ENCODE measurements around the gene SPTBN1. TPM values are rescaled to one million over a fixed set of nuclear protein-coding genes. Genes with fewer than 3 reads are reported as not detected.

Gene SPTBN1
- total and polyA plus RNA-seq, 2 of the 13 experiments (the other 11 are each of a cell fraction or from before 2014, with no cell fraction given): 123 to 299 TPM

DNA sequence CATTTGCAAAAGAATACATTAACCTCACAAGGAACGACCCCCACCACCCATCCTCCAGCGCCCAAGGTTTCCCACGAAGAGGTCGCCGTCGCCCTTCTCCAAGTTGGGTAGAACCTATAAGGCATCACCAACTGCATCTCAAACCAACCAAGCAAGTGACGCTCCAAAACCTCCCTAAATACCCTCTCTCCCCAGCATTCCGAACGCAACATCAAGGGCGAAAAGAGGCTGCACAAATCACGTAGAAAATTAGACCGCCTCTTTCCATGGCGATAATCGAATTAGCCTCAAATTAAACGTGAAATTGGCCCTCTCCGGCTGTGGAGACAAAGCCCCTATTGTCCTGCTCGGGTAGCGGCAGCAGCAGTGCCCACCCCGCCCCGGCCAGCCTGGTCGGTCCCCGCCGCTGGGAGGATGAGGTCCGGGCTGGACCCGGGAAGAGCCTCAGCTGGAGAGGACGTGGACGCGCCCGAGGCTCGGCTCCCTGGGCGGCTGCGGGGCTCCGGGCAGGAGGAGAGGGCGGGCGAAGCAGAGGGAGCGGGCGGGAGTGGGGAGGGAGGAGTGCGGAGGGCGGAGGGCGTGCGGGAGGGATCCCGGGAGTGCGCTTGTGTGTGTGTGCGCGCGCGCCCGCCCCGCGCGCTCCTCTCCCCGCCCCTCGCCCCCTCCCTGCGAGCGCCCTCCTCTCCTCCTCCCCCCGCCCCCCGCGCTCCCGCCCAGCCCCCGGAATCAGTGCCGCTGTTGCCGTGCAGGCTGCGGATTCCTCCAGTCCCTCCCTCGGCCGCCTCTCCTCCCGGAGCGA lies at the start of gene SPTBN1 (continued):
- TF ChIP-seq ZNF780A (CRISPR knock-in tag; IDR thresholded peaks at IDR 0.05) (peak; percentile 84; the same call in 1 of the 2 replicates), ZNF296 (CRISPR knock-in tag; conservative IDR thresholded peaks at IDR 0.05) (0 out of 2 replicates have a peak, but pooled peaks have one; percentile 57), ARHGAP35 (CRISPR knock-in tag; IDR thresholded peaks at IDR 0.05; ENCODE audit: borderline replicate concordance) (0 out of 2 replicates have a peak, but pooled peaks have one; percentile 4), PHF21A (CRISPR knock-in tag; IDR thresholded peaks at IDR 0.05) (peak; percentile 85), MYC (CRISPR knock-in tag; IDR thresholded peaks at IDR 0.05; ENCODE audit: borderline replicate concordance) (peak; percentile 75), KLF12 (CRISPR knock-in tag; IDR thresholded peaks at IDR 0.05; ENCODE audit: borderline replicate concordance) (peak; percentile 71), KLF15 (CRISPR knock-in tag; IDR thresholded peaks at IDR 0.05; ENCODE audit: borderline replicate concordance) (no peak), DNMT1 (CRISPR knock-in tag; IDR thresholded peaks at IDR 0.05) (no peak), SRSF9 (IDR thresholded peaks at IDR 0.05; ENCODE audit: borderline replicate concordance, insufficient read depth, low read depth, low read length, poor library complexity, severe bottlenecking) (no peak), ZNF180 (CRISPR knock-in tag; IDR thresholded peaks at IDR 0.05; ENCODE audit: borderline replicate concordance, low read depth) (no peak), KLF11 (CRISPR knock-in tag; IDR thresholded peaks at IDR 0.05) (no peak), ZNF792 (CRISPR knock-in tag; IDR thresholded peaks at IDR 0.05) (peak; percentile 86), PREB (CRISPR knock-in tag; IDR thresholded peaks at IDR 0.05) (no peak), ZNF235 (CRISPR knock-in tag; IDR thresholded peaks at IDR 0.05; ENCODE audit: borderline replicate concordance) (no peak)
- TF ChIP-seq, protein P1, sequence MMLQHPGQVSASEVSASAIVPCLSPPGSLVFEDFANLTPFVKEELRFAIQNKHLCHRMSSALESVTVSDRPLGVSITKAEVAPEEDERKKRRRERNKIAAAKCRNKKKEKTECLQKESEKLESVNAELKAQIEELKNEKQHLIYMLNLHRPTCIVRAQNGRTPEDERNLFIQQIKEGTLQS (CRISPR knock-in tag; IDR thresholded peaks at IDR 0.05): no peak
- TF ChIP-seq, protein P2, sequence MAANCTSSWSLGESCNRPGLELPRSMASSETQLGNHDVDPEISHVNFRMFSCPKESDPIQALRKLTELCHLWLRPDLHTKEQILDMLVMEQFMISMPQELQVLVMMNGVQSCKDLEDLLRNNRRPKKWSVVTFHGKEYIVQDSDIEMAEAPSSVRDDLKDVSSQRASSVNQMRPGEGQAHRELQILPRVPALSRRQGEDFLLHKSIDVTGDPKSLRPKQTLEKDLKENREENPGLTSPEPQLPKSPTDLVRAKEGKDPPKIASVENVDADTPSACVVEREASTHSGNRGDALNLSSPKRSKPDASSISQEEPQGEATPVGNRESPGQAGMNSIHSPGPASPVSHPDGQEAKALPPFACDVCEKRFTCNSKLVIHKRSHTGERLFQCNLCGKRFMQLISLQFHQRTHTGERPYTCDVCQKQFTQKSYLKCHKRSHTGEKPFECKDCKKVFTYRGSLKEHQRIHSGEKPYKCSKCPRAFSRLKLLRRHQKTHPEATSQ (CRISPR knock-in tag; IDR thresholded peaks at IDR 0.05; ENCODE audit: borderline replicate concordance): no peak; the same call in 1 of the 2 replicates
- TF ChIP-seq, protein P3, sequence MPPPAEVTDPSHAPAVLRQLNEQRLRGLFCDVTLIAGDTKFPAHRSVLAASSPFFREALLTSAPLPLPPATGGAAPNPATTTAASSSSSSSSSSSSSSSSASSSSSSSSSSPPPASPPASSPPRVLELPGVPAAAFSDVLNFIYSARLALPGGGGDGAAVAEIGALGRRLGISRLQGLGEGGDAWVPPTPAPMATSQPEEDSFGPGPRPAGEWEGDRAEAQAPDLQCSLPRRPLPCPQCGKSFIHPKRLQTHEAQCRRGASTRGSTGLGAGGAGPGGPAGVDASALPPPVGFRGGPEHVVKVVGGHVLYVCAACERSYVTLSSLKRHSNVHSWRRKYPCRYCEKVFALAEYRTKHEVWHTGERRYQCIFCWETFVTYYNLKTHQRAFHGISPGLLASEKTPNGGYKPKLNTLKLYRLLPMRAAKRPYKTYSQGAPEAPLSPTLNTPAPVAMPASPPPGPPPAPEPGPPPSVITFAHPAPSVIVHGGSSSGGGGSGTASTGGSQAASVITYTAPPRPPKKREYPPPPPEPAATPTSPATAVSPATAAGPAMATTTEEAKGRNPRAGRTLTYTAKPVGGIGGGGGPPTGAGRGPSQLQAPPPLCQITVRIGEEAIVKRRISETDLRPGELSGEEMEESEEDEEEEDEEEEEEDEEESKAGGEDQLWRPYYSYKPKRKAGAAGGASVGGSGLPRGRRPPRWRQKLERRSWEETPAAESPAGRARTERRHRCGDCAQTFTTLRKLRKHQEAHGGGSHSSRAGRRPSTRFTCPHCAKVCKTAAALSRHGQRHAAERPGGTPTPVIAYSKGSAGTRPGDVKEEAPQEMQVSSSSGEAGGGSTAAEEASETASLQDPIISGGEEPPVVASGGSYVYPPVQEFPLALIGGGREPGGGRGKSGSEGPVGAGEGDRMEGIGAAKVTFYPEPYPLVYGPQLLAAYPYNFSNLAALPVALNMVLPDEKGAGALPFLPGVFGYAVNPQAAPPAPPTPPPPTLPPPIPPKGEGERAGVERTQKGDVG (CRISPR knock-in tag; IDR thresholded peaks at IDR 0.05; ENCODE audit: borderline replicate concordance): peak; percentile 13; the same call in 1 of the 2 replicates
- TF ChIP-seq, protein P4, sequence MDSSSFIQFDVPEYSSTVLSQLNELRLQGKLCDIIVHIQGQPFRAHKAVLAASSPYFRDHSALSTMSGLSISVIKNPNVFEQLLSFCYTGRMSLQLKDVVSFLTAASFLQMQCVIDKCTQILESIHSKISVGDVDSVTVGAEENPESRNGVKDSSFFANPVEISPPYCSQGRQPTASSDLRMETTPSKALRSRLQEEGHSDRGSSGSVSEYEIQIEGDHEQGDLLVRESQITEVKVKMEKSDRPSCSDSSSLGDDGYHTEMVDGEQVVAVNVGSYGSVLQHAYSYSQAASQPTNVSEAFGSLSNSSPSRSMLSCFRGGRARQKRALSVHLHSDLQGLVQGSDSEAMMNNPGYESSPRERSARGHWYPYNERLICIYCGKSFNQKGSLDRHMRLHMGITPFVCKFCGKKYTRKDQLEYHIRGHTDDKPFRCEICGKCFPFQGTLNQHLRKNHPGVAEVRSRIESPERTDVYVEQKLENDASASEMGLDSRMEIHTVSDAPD (CRISPR knock-in tag; IDR thresholded peaks at IDR 0.05): no peak
